BLaER1 (cell line): Measurements from ENCODE around the gene OS9.

Experiments used
- H3K27ac ChIP-seq: shearing (Covaris generic); formaldehyde crosslinking; 2 replicates; pipeline ENCODE4 v1.8.1; 2022
- H3K27me3 ChIP-seq: shearing (Covaris generic); formaldehyde crosslinking; 2 replicates; pipeline ENCODE4 v1.8.1; 2022
- H3K36me3 ChIP-seq: shearing (Covaris generic); formaldehyde crosslinking; 2 replicates; pipeline ENCODE4 v1.8.1; 2022
- H3K4me1 ChIP-seq: shearing (Covaris generic); formaldehyde crosslinking; 2 replicates; pipeline ENCODE4 v1.8.1; 2022
- H3K4me2 ChIP-seq: shearing (Covaris generic); formaldehyde crosslinking; 2 replicates; pipeline ENCODE4 v1.8.1; 2022
- H3K4me3 ChIP-seq: shearing (Covaris generic); formaldehyde crosslinking; 2 replicates; pipeline ENCODE4 v1.8.1; 2022
- H3K9ac ChIP-seq: shearing (Covaris generic); formaldehyde crosslinking; 2 replicates; pipeline ENCODE4 v1.8.1; 2022
- H3K9me3 ChIP-seq: shearing (Covaris generic); formaldehyde crosslinking; 2 replicates; pipeline ENCODE4 v1.8.1; 2022
- H4K20me1 ChIP-seq: shearing (Covaris generic); formaldehyde crosslinking; 2 replicates; pipeline ENCODE4 v1.8.1; 2022
- Cebpa-rat ChIP-seq: shearing (Covaris generic); IDR thresholded peaks from 2 replicates; pipeline ENCODE4 v1.8.1; 2022

OS9 gene

DNA sequence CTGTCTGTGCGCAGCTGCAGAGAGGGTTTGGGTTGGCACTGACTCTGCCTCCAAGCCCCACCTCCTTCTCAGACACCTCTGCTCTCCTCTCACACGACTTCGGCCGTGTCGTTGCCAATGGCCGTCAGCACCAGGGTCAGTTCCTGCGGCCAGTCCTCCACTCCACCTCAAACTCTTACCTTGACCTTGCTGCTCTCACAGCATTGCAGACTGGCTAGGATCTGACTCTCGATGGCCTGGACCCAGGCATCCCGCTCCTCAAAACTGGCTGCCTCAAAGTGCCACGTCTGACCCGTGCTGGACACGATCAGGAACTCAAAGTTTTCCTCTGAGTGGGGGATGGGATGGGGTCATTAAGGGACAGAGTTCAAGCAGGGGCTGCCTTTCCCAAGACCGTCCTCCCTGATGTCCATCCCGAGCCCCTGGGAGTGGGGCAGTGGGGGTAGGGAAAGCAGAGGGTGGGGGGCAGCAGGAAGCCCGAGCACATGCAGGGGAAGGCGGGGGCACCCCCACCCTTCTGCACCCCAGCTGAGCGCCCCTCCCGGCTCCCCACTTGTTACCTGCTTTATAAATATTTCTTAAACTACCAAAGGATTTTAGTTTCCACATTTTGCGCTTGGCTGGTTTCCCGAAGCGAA lies 33.9 kb downstream of the OS9 start:
- Histone ChIP-seq H3K36me3 (peaks cover 75% of the 10 kb centered on the region), H3K9ac (no peak overlapping the region), H3K4me1 (0 out of 2 replicates have a peak, but pooled peaks cover 6% of the 10 kb centered on the region), H3K4me2 (no peak overlapping the region), H4K20me1 (peaks cover under 1% of the 10 kb centered on the region; the same call in 1 of the 2 replicates), H3K27me3 (no peaks in the 10 kb centered on the region), H3K27ac (no peak overlapping the region), H3K4me3 (no peak overlapping the region), H3K9me3 (peaks cover 18% of the 10 kb centered on the region)
- no peak for TF ChIP-seq Cebpa-rat

DNA sequence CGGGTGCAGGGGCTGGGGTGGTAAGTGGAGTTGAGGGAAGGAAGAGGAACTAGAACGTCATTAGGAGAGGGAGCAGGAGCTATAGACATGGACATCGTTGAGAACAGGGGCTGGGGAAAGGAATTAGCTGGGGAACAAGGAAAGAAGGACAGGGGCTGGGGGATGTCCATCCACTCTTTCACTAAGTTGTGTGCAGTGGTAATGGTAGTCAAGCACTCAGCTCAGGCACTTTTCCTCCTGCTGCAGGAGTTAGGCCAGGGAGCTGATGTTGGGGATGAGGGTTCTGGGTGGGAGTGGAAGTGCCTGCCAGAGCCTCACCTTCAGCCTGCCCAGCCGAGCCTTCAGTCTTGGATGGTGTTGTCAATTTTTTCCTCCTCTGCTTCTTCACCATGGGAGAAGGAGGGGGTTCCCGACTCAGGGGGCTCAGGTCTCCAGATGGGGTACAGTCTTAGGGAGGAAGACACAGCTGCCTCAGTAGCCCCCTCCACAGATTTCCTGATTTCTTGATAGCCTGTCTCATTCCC lies 35.5 kb downstream of the OS9 start:
- peaks cover 83% of the 10 kb centered on the region for H3K36me3 ChIP-seq
- no peak for TF ChIP-seq Cebpa-rat

DNA sequence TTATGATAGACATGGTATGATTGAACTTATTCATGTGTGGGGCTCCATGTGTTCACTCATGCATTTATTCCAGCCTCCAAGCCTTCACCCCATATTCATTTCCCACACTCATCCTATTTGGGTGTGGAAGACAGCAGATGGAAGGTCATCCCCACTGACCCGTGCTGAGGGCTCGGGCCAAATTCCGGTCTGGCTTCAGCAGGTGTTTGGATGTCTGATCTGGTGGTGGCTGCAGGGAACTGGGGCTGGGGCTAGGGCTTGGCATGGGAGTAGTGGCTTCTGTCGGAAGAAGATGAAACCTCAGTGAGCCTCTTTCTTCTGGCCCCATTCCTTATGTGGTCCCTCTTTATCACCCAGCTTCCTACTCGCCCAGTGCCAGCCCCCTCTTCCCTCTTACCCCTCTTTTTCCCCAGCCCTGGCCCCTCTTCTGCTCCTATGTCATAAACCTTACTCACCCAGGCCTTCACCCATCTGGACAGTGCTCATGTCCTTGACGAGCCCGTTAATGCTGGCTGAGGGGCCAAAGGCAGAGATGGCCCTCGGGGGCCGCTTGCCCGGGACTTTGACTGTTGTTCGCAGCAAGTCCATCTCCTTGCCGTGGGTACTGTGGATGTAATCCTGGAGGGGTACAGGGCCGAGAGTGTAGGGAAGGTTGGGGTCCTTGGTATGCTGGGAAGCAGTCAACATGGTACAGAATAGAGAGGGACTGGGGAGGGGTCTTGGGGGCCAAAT lies 36.6 kb downstream of the OS9 start:
- Histone ChIP-seq H3K9me3 (peaks cover 18% of the 10 kb centered on the region), H3K4me3 (no peak overlapping the region), H4K20me1 (peaks cover 8% of the 10 kb centered on the region), H3K36me3 (peaks cover 92% of the 10 kb centered on the region), H3K4me1 (no peaks in the 10 kb centered on the region), H3K9ac (no peak overlapping the region), H3K27ac (no peak overlapping the region), H3K4me2 (no peak overlapping the region), H3K27me3 (no peaks in the 10 kb centered on the region)
- no peak for TF ChIP-seq Cebpa-rat

More for the DNA sequence above, 35.5 kb downstream of the OS9 start:
- Histone ChIP-seq H3K27me3 (no peaks in the 10 kb centered on the region), H3K27ac (no peak overlapping the region), H3K4me3 (no peak overlapping the region), H3K4me2 (no peak overlapping the region), H4K20me1 (peaks cover 5% of the 10 kb centered on the region; the same call in 1 of the 2 replicates), H3K9ac (no peak overlapping the region), H3K4me1 (0 out of 2 replicates have a peak, but pooled peaks cover 6% of the 10 kb centered on the region), H3K9me3 (peaks cover 18% of the 10 kb centered on the region)

DNA sequence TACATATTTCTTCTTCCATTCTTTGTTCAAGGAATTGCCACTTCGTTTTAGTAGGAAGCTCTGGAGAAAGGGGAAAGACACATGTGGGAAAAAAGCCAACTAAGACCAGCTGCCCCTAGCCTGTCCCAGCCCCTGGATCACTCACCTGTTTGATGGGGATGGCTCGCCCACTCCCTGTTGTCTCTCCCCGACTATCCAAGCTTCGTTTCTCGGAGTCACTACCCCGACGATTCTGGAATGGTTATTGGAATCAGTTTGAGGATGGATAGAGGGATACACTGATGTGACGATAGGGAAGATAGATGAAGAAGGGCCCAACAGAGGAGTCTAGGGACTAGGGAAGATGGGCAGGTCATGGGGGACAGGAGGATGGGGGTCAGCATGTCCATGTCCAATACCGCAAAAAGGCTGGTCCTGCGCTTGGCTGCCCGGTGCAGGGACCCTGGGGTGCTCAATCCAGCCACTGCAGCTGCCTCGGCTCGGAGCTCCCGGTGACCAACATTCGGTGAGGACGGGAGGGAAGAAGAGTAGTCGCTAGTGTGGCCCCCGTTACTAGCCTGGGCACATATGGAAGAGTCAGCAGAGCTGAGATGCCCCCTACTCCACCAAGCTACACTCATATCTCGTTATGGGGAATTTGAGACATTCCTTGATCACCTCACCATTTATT lies 37.6 kb downstream of the OS9 start:
- Histone ChIP-seq H3K4me1 (no peaks in the 10 kb centered on the region), H4K20me1 (peaks cover 19% of the 10 kb centered on the region), H3K27me3 (no peaks in the 10 kb centered on the region), H3K9ac (no peak overlapping the region), H3K4me2 (no peak overlapping the region), H3K4me3 (no peak overlapping the region), H3K9me3 (peaks cover 11% of the 10 kb centered on the region), H3K36me3 (peaks cover 90% of the 10 kb centered on the region), H3K27ac (no peak overlapping the region)
- no peak for TF ChIP-seq Cebpa-rat

DNA sequence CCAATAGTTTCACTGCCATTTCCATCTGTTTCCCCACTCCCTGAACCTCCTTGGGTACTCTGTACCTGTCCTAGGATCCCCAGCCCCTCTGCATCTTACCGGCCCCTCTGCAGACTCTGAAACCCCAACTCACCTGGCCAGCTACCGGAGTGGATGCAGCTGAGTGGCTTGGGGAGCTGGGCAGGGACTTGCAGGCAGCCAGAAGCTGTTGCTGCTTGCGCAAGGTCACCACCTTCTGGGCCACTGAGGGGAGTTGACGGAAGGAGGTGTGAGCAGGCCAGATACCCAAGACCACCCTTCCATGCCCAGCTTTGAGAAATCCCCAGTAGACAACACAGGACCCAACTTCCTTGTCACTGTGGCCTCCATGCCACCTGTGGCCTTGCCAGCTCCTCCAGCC lies 38.3 kb downstream of the OS9 start:
- TF ChIP-seq Cebpa-rat = no peak
- H4K20me1 ChIP-seq = peaks cover 26% of the 10 kb centered on the region
- no peak overlapping the region for H3K9ac ChIP-seq
- H3K9me3 ChIP-seq = peaks cover 4% of the 10 kb centered on the region
- no peak overlapping the region for H3K27ac ChIP-seq
- no peak overlapping the region for H3K4me3 ChIP-seq
- no peaks in the 10 kb centered on the region for H3K27me3 ChIP-seq
- H3K36me3 ChIP-seq = peaks cover 90% of the 10 kb centered on the region
- no peaks in the 10 kb centered on the region for H3K4me1 ChIP-seq
- no peak overlapping the region for H3K4me2 ChIP-seq

DNA sequence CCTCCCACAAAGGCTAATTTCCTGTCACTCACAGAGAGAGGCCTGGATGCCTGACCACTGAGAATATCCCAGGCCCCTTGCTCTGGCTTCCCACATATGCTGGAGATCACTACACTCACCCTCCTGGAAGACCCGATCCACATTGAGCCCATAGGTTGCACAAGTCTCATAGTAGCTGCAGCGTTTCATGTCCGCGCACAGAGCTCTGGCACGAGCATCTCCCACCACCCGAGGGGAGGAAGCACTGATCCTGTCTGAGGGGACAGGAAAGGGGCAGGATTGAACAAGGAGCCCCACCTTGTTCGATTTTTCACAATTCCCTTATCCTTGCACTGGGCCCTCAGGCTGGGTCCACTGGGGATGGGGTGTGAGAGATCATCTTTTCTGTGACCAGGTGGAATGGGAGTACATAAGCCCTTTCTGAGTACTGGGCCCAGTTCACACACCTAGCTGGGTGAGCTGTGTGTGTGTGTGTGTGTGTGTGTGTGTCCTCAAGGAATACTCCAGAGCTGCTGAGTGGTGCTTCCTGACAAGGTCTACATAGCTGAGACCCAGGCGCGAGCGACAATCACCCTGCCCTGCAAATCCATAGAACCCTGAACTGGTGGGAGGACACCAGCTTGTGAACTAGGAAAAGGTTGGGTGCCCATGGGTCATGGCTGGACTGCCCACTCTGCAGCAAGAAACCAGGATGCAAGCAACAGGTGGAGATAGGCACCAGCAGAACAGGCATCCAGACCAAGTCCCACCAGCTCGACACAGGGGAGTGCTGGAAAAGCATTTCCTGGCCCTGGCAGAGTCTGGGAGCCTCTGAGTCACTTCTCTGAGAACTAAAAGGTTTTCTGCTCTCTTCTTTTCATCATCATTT lies 39.0 kb downstream of the OS9 start:
- H3K4me2 ChIP-seq = no peak overlapping the region
- H3K4me1 ChIP-seq = no peaks in the 10 kb centered on the region
- H3K4me3 ChIP-seq = no peak overlapping the region
- peaks cover 33% of the 10 kb centered on the region for H4K20me1 ChIP-seq
- no peak overlapping the region for H3K9ac ChIP-seq
- no peak for TF ChIP-seq Cebpa-rat
- no peak overlapping the region for H3K27ac ChIP-seq
- no peaks in the 10 kb centered on the region for H3K9me3 ChIP-seq
- H3K36me3 ChIP-seq = peaks cover 90% of the 10 kb centered on the region
- no peaks in the 10 kb centered on the region for H3K27me3 ChIP-seq

DNA sequence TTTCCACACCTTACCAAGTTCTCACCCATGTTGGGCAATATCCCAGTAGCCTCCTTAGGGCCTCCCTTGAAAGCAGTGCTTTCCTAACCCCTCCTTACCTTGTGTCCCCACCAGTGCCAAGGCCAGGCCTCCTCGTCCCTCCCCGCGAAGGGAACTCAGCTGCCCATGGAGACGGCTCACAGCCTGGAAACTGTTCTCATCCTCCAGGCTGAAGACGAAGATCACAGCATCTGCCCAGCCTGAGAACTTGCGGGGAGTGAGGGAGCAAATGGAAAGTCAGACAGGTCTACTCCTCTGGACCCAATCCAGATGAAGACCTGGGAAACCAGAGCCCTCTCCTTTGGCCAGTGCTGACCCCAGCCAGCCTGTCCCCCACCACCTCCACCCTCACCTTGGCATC lies 40.0 kb downstream of the OS9 start:
- Histone ChIP-seq H3K4me2 (no peak overlapping the region), H3K9ac (no peak overlapping the region), H3K4me3 (no peak overlapping the region), H3K4me1 (no peaks in the 10 kb centered on the region), H3K27me3 (no peaks in the 10 kb centered on the region), H3K36me3 (peaks cover 83% of the 10 kb centered on the region), H3K9me3 (no peaks in the 10 kb centered on the region), H4K20me1 (peaks cover 33% of the 10 kb centered on the region), H3K27ac (no peak overlapping the region)
- TF ChIP-seq Cebpa-rat = no peak

DNA sequence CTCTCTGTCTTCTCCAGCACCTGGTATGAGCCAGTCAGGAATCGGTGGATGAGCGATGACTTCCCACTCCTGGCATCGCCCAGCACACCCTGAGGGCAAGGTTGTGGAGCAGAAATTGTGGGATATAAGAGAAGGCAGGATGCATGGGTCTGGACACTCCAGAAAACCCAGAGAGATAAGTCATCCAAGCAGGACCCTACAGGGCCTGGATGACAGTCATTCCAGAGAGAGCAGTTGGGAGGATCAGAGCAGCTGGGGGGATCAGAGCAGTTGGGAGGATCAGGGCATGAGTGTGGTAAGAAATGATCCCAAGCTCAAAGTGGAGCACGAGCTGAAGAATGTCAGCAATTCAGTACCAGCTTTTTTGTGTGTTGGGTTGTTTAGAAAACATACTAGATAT lies 40.7 kb downstream of the OS9 start:
- Histone ChIP-seq H3K36me3 (peaks cover 84% of the 10 kb centered on the region), H3K4me3 (no peak overlapping the region), H3K4me1 (peaks cover 6% of the 10 kb centered on the region), H3K4me2 (no peak overlapping the region), H3K27me3 (no peaks in the 10 kb centered on the region), H3K9me3 (no peaks in the 10 kb centered on the region), H4K20me1 (peaks cover 38% of the 10 kb centered on the region), H3K9ac (no peak overlapping the region), H3K27ac (no peak overlapping the region)
- TF ChIP-seq Cebpa-rat = no peak

DNA sequence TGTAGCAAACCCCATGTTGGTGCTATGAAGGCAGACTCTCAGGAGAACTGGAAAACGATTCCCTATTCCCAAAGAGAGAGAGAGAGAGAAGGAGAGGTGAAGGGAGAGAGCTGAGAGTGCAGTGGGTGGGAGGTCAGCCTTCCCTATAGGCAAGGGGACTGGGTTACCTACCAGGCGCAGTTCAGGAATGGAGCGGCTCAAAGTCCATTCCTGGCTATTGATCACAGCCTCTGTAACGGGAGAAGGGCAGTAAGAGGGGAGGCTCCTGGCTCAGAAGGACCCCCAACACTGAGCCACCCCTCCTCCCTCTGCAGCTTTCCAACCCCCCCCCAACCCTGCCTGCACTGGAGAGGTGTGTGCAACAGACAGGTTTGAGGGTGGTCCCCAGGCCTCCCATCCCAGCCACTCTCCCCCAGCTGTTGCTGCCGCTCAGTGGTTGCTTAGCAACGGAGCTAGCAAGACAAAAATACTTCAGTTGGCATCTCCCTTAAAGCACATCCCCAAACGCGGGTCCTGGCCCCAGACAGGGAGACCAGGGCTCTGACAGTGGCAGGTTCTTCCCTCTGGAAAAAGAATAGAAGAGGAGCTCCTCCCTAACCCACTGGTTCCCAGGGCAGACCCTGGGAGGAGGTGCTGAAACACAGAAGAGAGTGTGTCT lies 41.4 kb downstream of the OS9 start:
- Histone ChIP-seq H3K9ac (no peak overlapping the region), H3K27me3 (no peaks in the 10 kb centered on the region), H3K36me3 (peaks cover 78% of the 10 kb centered on the region), H3K9me3 (no peaks in the 10 kb centered on the region), H3K4me2 (no peak overlapping the region), H3K4me3 (no peak overlapping the region), H4K20me1 (peaks cover 38% of the 10 kb centered on the region), H3K4me1 (peaks cover 14% of the 10 kb centered on the region), H3K27ac (no peak overlapping the region)
- no peak for TF ChIP-seq Cebpa-rat
